Spleen (tissue), 11 donors: ENCODE results near the gene ARPC5. TPM values are rescaled to one million over a fixed set of nuclear protein-coding genes. Genes with fewer than 3 reads are reported as not detected.
A peak's percentile ranks its signal among the peaks of the same experiment; 100 is the strongest.

Experiments used
- DNase-seq: peaks from one replicate; pipeline ENCODE4 v3.0.0-alpha.2; 2020
- H3K27ac ChIP-seq, 8 donors: fragments of 200-600 bp; sonication (generic) in 7 of 8; 1 replicate in 4 of 8; 2 replicates in 4 of 8; pipeline versions ENCODE4 v1.5.0 to v1.8.0; 2016 to 2021; ENCODE audit warnings: inconsistent platforms in 4 of 8, mild to moderate bottlenecking in 4 of 8, moderate library complexity in 1 of 8
- H3K27me3 ChIP-seq, 7 donors: fragments of 200-600 bp; sonication (generic) in 6 of 7; replicated peaks in 1 of 7; 1 replicate in 4 of 7; 2 replicates in 3 of 7; pipeline versions ENCODE4 v1.5.0 to v1.8.0; 2016 to 2021; ENCODE audit warnings: inconsistent platforms in 3 of 7, mild to moderate bottlenecking in 1 of 7
- H3K36me3 ChIP-seq, 6 donors: fragments of 200-600 bp; sonication (generic) in 5 of 6; 1 replicate in 4 of 6; 2 replicates in 2 of 6; pipeline versions ENCODE4 v1.5.0 to v1.8.0; 2016 to 2021; ENCODE audit warnings: inconsistent platforms in 2 of 6
- H3K4me1 ChIP-seq, 6 donors: fragments of 200-600 bp; sonication (generic) in 5 of 6; 1 replicate in 3 of 6; 2 replicates in 3 of 6; pipeline versions ENCODE4 v1.5.0 to v1.8.0; 2016 to 2021; ENCODE audit warnings: inconsistent platforms in 3 of 6
- H3K4me3 ChIP-seq, 8 donors: fragments of 200-600 bp; sonication (generic) in 7 of 8; 1 replicate in 4 of 8; 2 replicates in 4 of 8; pipeline versions ENCODE4 v1.5.0 to v1.8.0; 2016 to 2021; ENCODE audit warnings: inconsistent platforms in 4 of 8, mild to moderate bottlenecking in 4 of 8, moderate library complexity in 2 of 8
- H3K9me3 ChIP-seq, 8 donors: fragments of 200-600 bp; sonication (generic) in 7 of 8; 1 replicate in 4 of 8; 2 replicates in 4 of 8; pipeline versions ENCODE4 v1.5.0 to v1.8.0; 2016 to 2021; ENCODE audit warnings: inconsistent platforms in 4 of 8
- CTCF ChIP-seq, 11 experiments: fragments of 200-600 bp in 7 of 11; fragments of 450-650 bp in 4 of 11; sonication (generic) in 4 of 11; IDR thresholded peaks in 8 of 11; conservative IDR thresholded peaks in 3 of 11; 1 replicate in 7 of 11; 2 replicates in 4 of 11; pipeline versions ENCODE4 v1.4.0 to v1.8.0; 2016 to 2021; ENCODE audit warnings: antibody characterized with exemption in 11 of 11, inconsistent platforms in 4 of 11, mild to moderate bottlenecking in 1 of 11
- POLR2A ChIP-seq, 3 donors: fragments of 450-650 bp; IDR thresholded peaks; one replicate each; pipeline ENCODE4 v1.5.1; 2017; ENCODE audit warnings: antibody characterized with exemption in 3 of 3, mild to moderate bottlenecking in 1 of 3
- POLR2AphosphoS5 ChIP-seq, 3 donors: sonication (generic); formaldehyde crosslinking; IDR thresholded peaks; one replicate each; pipeline ENCODE4 v1.5.1; 2017; ENCODE audit warnings: antibody characterized with exemption in 3 of 3
- WGBS, 5 donors: extraction: QIAGEN DNeasy Blood & Tissue Kit in 3 of 5; methylation state at CpG; one replicate each; pipeline versions ENCODE4 v1.1.5 to v1.1.7; 2013 to 2018; 5-methylcytosine and 5-hydroxymethylcytosine counted together
- intact Hi-C: fragments of 100-400 bp; cut with DNase I; formaldehyde crosslinking; loops from one replicate; pipeline ENCODE4 v1.15.0; 2023; ENCODE audit warnings: low total_unique reads
- polyA plus RNA-seq, 3 donors: library from polyadenylated mRNA; stranded (reverse); fragments of 200-250 nt; gene quantifications; one replicate each; pipeline ENCODE4 v1.2.1, GENCODE V29; 2013
- total RNA-seq, 7 donors: library from RNA; depleted of rRNA in 3 of 7; stranded (reverse); fragments of >200 nt in 3 of 7; fragmentation: NEBNext Ultra II Directional in 4 of 7; extraction: Animal tissue kit (Norgen Biotek cat#: 25700) in 4 of 7; gene quantifications; one replicate each; pipeline versions ENCODE4 v1.1.0 to v1.2.1, GENCODE V29; 2016 to 2021
- donor health status: healthy with polysubstance abuse.
- donor health status: DM: no; HTN: no; CAD: no; lungs with moderate emphysema.
- donor health status: DM: no; HTN: no; CAD: no.
- donor health status: Bipolar disorder and iron deficiency.
- donor health status: healthy.
- donor health status: DM: no; HTN: no; CAD: no.
- donor health status: DM: yes; HTN: yes; CAD: no.

ARPC5 gene
- total and polyA plus RNA-seq, 10 donors, result 122 to 221 (median 178) TPM

- TF ChIP-seq POLR2A (IDR thresholded peaks at IDR 0.05) (no peak), POLR2AphosphoS5 (IDR thresholded peaks at IDR 0.05) (peak in 1 of 3 donors; percentile 24)
- Histone ChIP-seq H3K36me3 (peaks cover 0 to 77% (median 6%) of the 10 kb centered on the region in 6 donors), H3K27me3 (no peaks in the 10 kb centered on the region), H3K4me1 (peaks cover 7 to 73% (median 35%) of the 10 kb centered on the region in 6 donors), H3K9me3 (no peaks in the 10 kb centered on the region), H3K4me3 (no peak overlapping the region), H3K27ac (peak overlapping the region in 3 of 8 donors; percentile 19 to 98 (median 95))
- no peak for DNase-seq
- WGBS, 5 donors, result 89 to 100% (median 96%) methylated on average over 1 to 2 of the region's 2 CpGs
- intact Hi-C loops, result no loop called here
Observed at GRCh38 chr1:183578856-183579255, 56.7 kb downstream of the ARPC5 start.

- H3K27ac ChIP-seq, result peak overlapping the region in 2 of 8 donors; percentile 95 to 98
- peaks cover 0 to 79% (median 7%) of the 10 kb centered on the region in 6 donors for H3K36me3 ChIP-seq
- H3K4me1 ChIP-seq, result peaks cover 7 to 65% (median 34%) of the 10 kb centered on the region in 6 donors
- WGBS, 5 donors, result 64 to 80% (median 70%) methylated on average over 7 of the region's 7 CpGs
- no peaks in the 10 kb centered on the region for H3K27me3 ChIP-seq
- DNase-seq, result no peak
- intact Hi-C loops, result no loop called here
- no peaks in the 10 kb centered on the region for H3K9me3 ChIP-seq
- H3K4me3 ChIP-seq, result no peak overlapping the region
- TF ChIP-seq POLR2AphosphoS5 (IDR thresholded peaks at IDR 0.05), result no peak
- no peak for TF ChIP-seq POLR2A (IDR thresholded peaks at IDR 0.05)
- no peak for TF ChIP-seq CTCF (IDR thresholded peaks at IDR 0.05 in 8 of 11, conservative IDR thresholded peaks at IDR 0.05 in 3 of 11)
Observed at GRCh38 chr1:183577897-183578465, 57.6 kb downstream of the ARPC5 start.

GRCh38 chr1:183576537-183576936 lies 59.0 kb downstream of the ARPC5 start:
- Histone ChIP-seq H3K27ac (no peak overlapping the region), H3K27me3 (no peaks in the 10 kb centered on the region), H3K36me3 (peaks cover 0 to 79% (median 8%) of the 10 kb centered on the region in 6 donors), H3K4me3 (no peak overlapping the region), H3K4me1 (peaks cover 7 to 50% (median 25%) of the 10 kb centered on the region in 6 donors), H3K9me3 (no peaks in the 10 kb centered on the region)
- TF ChIP-seq POLR2A (IDR thresholded peaks at IDR 0.05), result no peak
- no peak for TF ChIP-seq CTCF (IDR thresholded peaks at IDR 0.05 in 8 of 11, conservative IDR thresholded peaks at IDR 0.05 in 3 of 11)
- TF ChIP-seq POLR2AphosphoS5 (IDR thresholded peaks at IDR 0.05), result no peak
- WGBS, 5 donors, result 64 to 85% (median 73%) methylated on average over 8 of the region's 8 CpGs
- intact Hi-C loops, result no loop called here
- peak; percentile 12 for DNase-seq

GRCh38 chr1:183575606-183576005 lies 60.0 kb downstream of the ARPC5 start:
- H3K9me3 ChIP-seq, result no peaks in the 10 kb centered on the region
- H3K36me3 ChIP-seq, result peaks cover 0 to 86% (median 8%) of the 10 kb centered on the region in 6 donors
- intact Hi-C loops, result no loop called here
- H3K4me3 ChIP-seq, result no peak overlapping the region
- H3K27me3 ChIP-seq, result no peaks in the 10 kb centered on the region
- WGBS, 5 donors, result 81 to 89% (median 87%) methylated on average over 5 of the region's 5 CpGs
- peak overlapping the region in 1 of 8 donors; percentile 4 for H3K27ac ChIP-seq
- TF ChIP-seq POLR2AphosphoS5 (IDR thresholded peaks at IDR 0.05) (no peak), CTCF (IDR thresholded peaks at IDR 0.05 in 8 of 11, conservative IDR thresholded peaks at IDR 0.05 in 3 of 11) (no peak), POLR2A (IDR thresholded peaks at IDR 0.05) (no peak)
- peaks cover 4 to 42% (median 17%) of the 10 kb centered on the region in 6 donors for H3K4me1 ChIP-seq
- DNase-seq, result peak; percentile 27
